IMR-90 (cell line): ENCODE data around the gene SVIL. TPM values are rescaled to one million over a fixed set of nuclear protein-coding genes. Genes with fewer than 3 reads are reported as not detected.

Source experiments
- ATAC-seq: fragments of 200-7000 bp; cut with Tn5 transposase; 2 replicates; pipeline ENCODE4 v1.9.1; 2020; ENCODE audit warnings: low read depth, mild to moderate bottlenecking, moderate library complexity
- BruUV-seq: library from RNA; stranded (reverse); fragments of 400-500 nt; replicated peaks from 2 replicates; lab custom pipeline; 2021; lab: Mats Ljungman, UMichigan
- CTCF ChIA-PET: fragments of 300-600 bp; formaldehyde crosslinking; extraction: SDS; loops from one replicate; lab custom pipeline; 2021; ENCODE audit warnings: antibody characterized with exemption; lab: Yijun Ruan, JAX
- POLR2A ChIA-PET: fragments of 300-600 bp; sonication (Branson Sonifier 250); formaldehyde crosslinking; loops from one replicate; lab custom pipeline; 2022; ENCODE audit warnings: antibody characterized with exemption; ENCODE audit not compliant: unreplicated experiment; lab: Charles Lee
- DNase-seq: peaks from one replicate; pipeline ENCODE4 v3.0.0; 2013
- H2AFZ ChIP-seq: replicated peaks from 2 replicates; pipeline ENCODE3; 2013; ENCODE audit warnings: low read length, mild to moderate bottlenecking; ENCODE audit not compliant: poor library complexity
- H2AK5ac ChIP-seq: 2 replicates; pipeline ENCODE4 v1.6.1; 2013; ENCODE audit warnings: low read depth, low read length, inconsistent platforms
- H2AK9ac ChIP-seq: replicated peaks from 2 replicates; pipeline ENCODE3; 2013; ENCODE audit warnings: mild to moderate bottlenecking, low read depth, low read length, moderate library complexity; ENCODE audit not compliant: poor library complexity
- H2BK120ac ChIP-seq: 2 replicates; pipeline ENCODE4 v1.6.1; 2013; ENCODE audit warnings: low read depth, low read length, inconsistent platforms
- H2BK15ac ChIP-seq: 3 replicates; pipeline ENCODE4 v1.6.1; 2013; ENCODE audit warnings: low read depth, low read length, inconsistent platforms
- H2BK20ac ChIP-seq: 2 replicates; pipeline ENCODE4 v1.6.1; 2013; ENCODE audit warnings: low read depth, mild to moderate bottlenecking, inconsistent platforms, low read length, moderate library complexity
- H2BK5ac ChIP-seq: 2 replicates; pipeline ENCODE4 v1.6.1; 2013; ENCODE audit warnings: mild to moderate bottlenecking, low read depth, low read length, inconsistent platforms; ENCODE audit not compliant: poor library complexity, severe bottlenecking
- H3K14ac ChIP-seq: replicated peaks from 2 replicates; pipeline ENCODE4 v1.6.1; 2013; ENCODE audit warnings: low read depth, low read length, inconsistent platforms
- H3K18ac ChIP-seq: 2 replicates; pipeline ENCODE4 v1.6.1; 2013; ENCODE audit warnings: low read depth, low read length, control low read depth
- H3K23ac ChIP-seq: 2 replicates; pipeline ENCODE4 v1.6.1; 2013; ENCODE audit warnings: low read depth, low read length, inconsistent platforms
- H3K27ac ChIP-seq: 2 replicates; pipeline ENCODE4 v1.5.1; 2013; ENCODE audit warnings: mild to moderate bottlenecking, control low read depth, low read length; ENCODE audit not compliant: insufficient read depth
- H3K27me3 ChIP-seq: 2 replicates; pipeline ENCODE4 v1.6.1; 2013; ENCODE audit warnings: low read length; ENCODE audit not compliant: control insufficient read depth, insufficient read depth
- H3K36me3 ChIP-seq: 2 replicates; pipeline ENCODE4 v1.6.1; 2013; ENCODE audit warnings: low read length, mixed read lengths; ENCODE audit not compliant: control insufficient read depth, insufficient read depth
- H3K4ac ChIP-seq: 2 replicates; pipeline ENCODE4 v1.6.1; 2013; ENCODE audit warnings: low read depth, low read length, inconsistent platforms
- H3K4me1 ChIP-seq: 2 replicates; pipeline ENCODE4 v1.6.1; 2013; ENCODE audit warnings: low read length, mixed read lengths; ENCODE audit not compliant: control insufficient read depth, insufficient read depth
- H3K4me2 ChIP-seq: 2 replicates; pipeline ENCODE4 v1.6.1; 2013; ENCODE audit warnings: low read depth, mild to moderate bottlenecking, control low read depth, low read length, moderate library complexity
- H3K4me3 ChIP-seq: 2 replicates; pipeline ENCODE4 v1.5.1; 2013; ENCODE audit warnings: low read depth, mild to moderate bottlenecking, control low read depth, low read length, moderate library complexity; ENCODE audit not compliant: insufficient read depth
- H3K56ac ChIP-seq: 2 replicates; pipeline ENCODE4 v1.6.1; 2013; ENCODE audit warnings: low read length, inconsistent platforms; ENCODE audit not compliant: insufficient read depth; ENCODE audit errors: extremely low read depth
- H3K79me1 ChIP-seq, 2 experiments: 2 replicates each; pipeline ENCODE4 v1.6.1; 2013; ENCODE audit warnings: low read length in 2 of 2, inconsistent platforms in 1 of 2, low read depth in 1 of 2
- H3K9ac ChIP-seq: 2 replicates; pipeline ENCODE4 v1.6.1; 2013; ENCODE audit warnings: low read depth, low read length, control low read depth
- H3K9me1 ChIP-seq: 2 replicates; pipeline ENCODE4 v1.6.1; 2013; ENCODE audit warnings: low read length, inconsistent platforms; ENCODE audit not compliant: insufficient read depth
- H3K9me3 ChIP-seq: 2 replicates; pipeline ENCODE4 v1.6.1; 2013; ENCODE audit warnings: low read length; ENCODE audit not compliant: control insufficient read depth, insufficient read depth
- H4K20me1 ChIP-seq: 2 replicates; pipeline ENCODE4 v1.6.1; 2013; ENCODE audit warnings: low read length, inconsistent platforms; ENCODE audit not compliant: insufficient read depth
- H4K5ac ChIP-seq: 2 replicates; pipeline ENCODE4 v1.6.1; 2013; ENCODE audit warnings: mild to moderate bottlenecking, low read depth, low read length, control low read depth
- H4K8ac ChIP-seq, 2 experiments: 2 replicates each; pipeline ENCODE4 v1.6.1; 2013; ENCODE audit warnings: low read depth in 2 of 2, low read length in 2 of 2, control low read depth in 1 of 2, inconsistent platforms in 1 of 2
- H4K91ac ChIP-seq: 2 replicates; pipeline ENCODE4 v1.6.1; 2013; ENCODE audit warnings: low read depth, low read length, inconsistent platforms; ENCODE audit not compliant: insufficient read depth
- CTCF ChIP-seq: conservative IDR thresholded peaks from 2 replicates; pipeline ENCODE4 v1.5.1; 2012; ENCODE audit warnings: mild to moderate bottlenecking, low read depth, low read length, improper control_type of control experiment
- ELK1 ChIP-seq: fragments of 150-350 bp; IDR thresholded peaks from 2 replicates; pipeline ENCODE4 v1.6.1; 2016; ENCODE audit warnings: low read depth, mild to moderate bottlenecking, low read length, moderate library complexity, borderline replicate concordance
- FOS ChIP-seq: fragments of 150-350 bp; IDR thresholded peaks from 2 replicates; pipeline ENCODE4 v1.6.1; 2016; ENCODE audit warnings: low read depth, low read length
- WGBS, 2 experiments: methylation state at CpG; one replicate each; pipeline versions ENCODE4 v1.1.5 to v1.1.7; 2013; ENCODE audit warnings: missing lambda C conversion rate in 2 of 2; ENCODE audit not compliant: insufficient read length in 1 of 2; ENCODE audit errors: extremely low coverage in 2 of 2; 5-methylcytosine and 5-hydroxymethylcytosine counted together
- dilution Hi-C: fragments of 300-500 bp; cut with HindIII; formaldehyde crosslinking; loops from one replicate; pipeline ENCODE4 v1.14.3; 2018; ENCODE audit warnings: low sequenced_read_pairs; ENCODE audit not compliant: unreplicated experiment
- in situ Hi-C: fragments of 300-500 bp; cut with MboI; formaldehyde crosslinking; loops from 3 replicates; pipeline ENCODE4 v1.14.3; 2019; ENCODE audit warnings: low sequenced_read_pairs, inconsistent platforms, mixed read lengths
- intact Hi-C: fragments of 100-400 bp; cut with micrococcal nuclease; formaldehyde crosslinking; loops from 2 replicates; pipeline ENCODE4 v1.10.0; 2022
- polyA plus RNA-seq, 3 experiments: library from polyadenylated mRNA; depleted of rRNA; stranded (reverse); fragments of >200 nt; gene quantifications; 2 replicates each; pipeline ENCODE4 v1.2.3, GENCODE V29; 2012; ENCODE audit warnings: low replicate concordance in 1 of 3
- total RNA-seq: library from RNA; depleted of rRNA; stranded (reverse); fragments of >200 nt; gene quantifications from 2 replicates; pipeline ENCODE4 v1.2.3, GENCODE V29; 2012
- TF ChIP-seq, protein P1 (sequence below): fragments of 150-350 bp; IDR thresholded peaks from 2 replicates; pipeline ENCODE4 v1.6.1; 2017; ENCODE audit warnings: mild to moderate bottlenecking, antibody characterized with exemption, low read length, low read depth

SVIL gene
- total and polyA plus RNA-seq, 2 of the 4 experiments (the other 2 are of a cell fraction), result 11.5 to 11.6 TPM

GRCh38 chr10:29646238-29646902, 11.6 kb upstream of the SVIL start:
- H3K27ac ChIP-seq, result no peak overlapping the region
- no peak overlapping the region for H3K9ac ChIP-seq
- no peak overlapping the region; the same call in 1 of the 2 replicates for H3K23ac ChIP-seq
- H3K4ac ChIP-seq, result peak overlapping the region; percentile 66
- peak overlapping the region in 1 of 2 experiments; percentile 31; a peak in 1 of 4 replicates for H4K8ac ChIP-seq
- no peak overlapping the region; the same call in 2 of the 3 replicates for H2BK15ac ChIP-seq
- peak overlapping the region; percentile 46 for H2AK5ac ChIP-seq
- ChIA-PET POLR2A (no interaction called here), CTCF (no interaction called here)
- intact Hi-C loops, result no loop called here
- H3K4me3 ChIP-seq, result no peak overlapping the region
- no peak overlapping the region; the same call in 1 of the 2 replicates for H3K18ac ChIP-seq
- H4K91ac ChIP-seq, result peak overlapping the region; percentile 2; the same call in 1 of the 2 replicates
- in situ Hi-C loops, result no loop called here
- peak overlapping the region; percentile 69 for H3K14ac ChIP-seq
- no peak overlapping the region for H3K56ac ChIP-seq
- H3K36me3 ChIP-seq, result no peaks in the 10 kb centered on the region
- no peak overlapping the region for H4K5ac ChIP-seq
- H4K20me1 ChIP-seq, result peaks cover 45% of the 10 kb centered on the region
- no peak overlapping the region for H3K4me2 ChIP-seq
- H2AFZ ChIP-seq, result no peak overlapping the region
- H3K9me3 ChIP-seq, result no peaks in the 10 kb centered on the region
- H2BK5ac ChIP-seq, result no peak overlapping the region
- H2BK120ac ChIP-seq, result peak overlapping the region; percentile 62
- WGBS, 2 experiments, result 100% methylated on average over 1 of the region's 8 CpGs; no CpG with 5 or more reads in 1 of the 2 experiments
- H3K79me1 ChIP-seq, result peaks cover 30 to 87% of the 10 kb centered on the region in 2 experiments
- ATAC-seq (peak; percentile 5; the same call in 1 of the 2 replicates), DNase-seq (peak; percentile 36)
- peaks cover 34% of the 10 kb centered on the region for H3K4me1 ChIP-seq
- H2AK9ac ChIP-seq, result no peak overlapping the region
- no peaks in the 10 kb centered on the region for H3K27me3 ChIP-seq
- H3K9me1 ChIP-seq, result peaks cover 40% of the 10 kb centered on the region
- TF ChIP-seq FOS (0 out of 2 replicates have a peak, but pooled peaks have one; percentile 9), ELK1 (no peak), CTCF (no peak)
- TF ChIP-seq, protein P1, sequence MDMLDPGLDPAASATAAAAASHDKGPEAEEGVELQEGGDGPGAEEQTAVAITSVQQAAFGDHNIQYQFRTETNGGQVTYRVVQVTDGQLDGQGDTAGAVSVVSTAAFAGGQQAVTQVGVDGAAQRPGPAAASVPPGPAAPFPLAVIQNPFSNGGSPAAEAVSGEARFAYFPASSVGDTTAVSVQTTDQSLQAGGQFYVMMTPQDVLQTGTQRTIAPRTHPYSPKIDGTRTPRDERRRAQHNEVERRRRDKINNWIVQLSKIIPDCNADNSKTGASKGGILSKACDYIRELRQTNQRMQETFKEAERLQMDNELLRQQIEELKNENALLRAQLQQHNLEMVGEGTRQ, result no peak
- BruUV-seq, result no TSS peak
- dilution Hi-C loops, result no loop called here
- 0 out of 2 replicates have a peak overlapping the region, but pooled peaks have one; percentile 24 for H2BK20ac ChIP-seq
